Activated CD8-positive, alpha-beta memory T cell treated with anti-CD3 and anti-CD28 coated beads, Interleukin-2, amount 50 U/mL, for 4 hours (primary cell): ENCODE data around the gene PPIL4.
"Not testable (repeated sequence)": the region's sequence is repeated elsewhere in the genome, so short reads cannot be mapped to it uniquely, and the experiment has no call there.

Experiments used
- DNase-seq: peaks from one replicate; pipeline ENCODE4 v3.0.0-alpha.2; 2020

The PPIL4 gene

DNA sequence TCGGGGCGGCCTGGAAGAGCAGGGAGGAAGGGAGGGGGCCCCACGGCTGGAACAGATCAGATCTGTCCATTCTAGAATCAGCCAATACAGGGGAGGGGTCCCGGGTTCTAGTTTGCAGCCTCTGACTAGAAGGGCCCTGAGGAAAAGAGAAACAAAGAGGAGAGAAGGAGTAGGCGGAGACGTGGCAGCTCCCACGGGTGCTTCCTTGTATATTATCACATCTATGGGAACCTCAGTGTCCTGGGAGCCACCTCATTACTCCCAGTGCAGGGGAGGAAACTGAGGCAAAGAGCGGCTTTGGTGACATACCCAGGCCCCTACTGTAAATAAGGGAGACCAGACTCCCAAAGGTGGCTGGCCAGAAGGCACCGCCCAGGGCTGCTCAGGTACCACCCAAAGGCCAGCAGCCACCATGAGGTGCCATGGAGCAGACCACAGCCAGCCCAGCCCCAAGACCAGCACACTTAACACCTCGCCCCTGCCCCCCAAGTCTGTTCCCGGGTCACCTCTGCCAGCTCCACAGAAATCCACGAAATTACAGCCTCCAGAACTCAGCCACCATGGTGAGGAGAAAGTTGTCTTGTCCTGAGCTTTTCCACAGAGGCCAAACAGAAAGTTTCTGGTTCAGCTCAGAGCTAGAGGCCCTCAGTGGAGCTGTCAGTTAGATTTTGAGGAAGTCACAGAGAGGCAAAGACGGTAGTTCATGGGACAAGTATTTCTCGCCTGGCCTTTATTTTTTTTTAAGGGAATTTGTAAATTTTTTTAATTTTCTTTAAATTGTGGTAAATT lies 63.1 kb downstream of the PPIL4 start:
- no peak for DNase-seq

DNA sequence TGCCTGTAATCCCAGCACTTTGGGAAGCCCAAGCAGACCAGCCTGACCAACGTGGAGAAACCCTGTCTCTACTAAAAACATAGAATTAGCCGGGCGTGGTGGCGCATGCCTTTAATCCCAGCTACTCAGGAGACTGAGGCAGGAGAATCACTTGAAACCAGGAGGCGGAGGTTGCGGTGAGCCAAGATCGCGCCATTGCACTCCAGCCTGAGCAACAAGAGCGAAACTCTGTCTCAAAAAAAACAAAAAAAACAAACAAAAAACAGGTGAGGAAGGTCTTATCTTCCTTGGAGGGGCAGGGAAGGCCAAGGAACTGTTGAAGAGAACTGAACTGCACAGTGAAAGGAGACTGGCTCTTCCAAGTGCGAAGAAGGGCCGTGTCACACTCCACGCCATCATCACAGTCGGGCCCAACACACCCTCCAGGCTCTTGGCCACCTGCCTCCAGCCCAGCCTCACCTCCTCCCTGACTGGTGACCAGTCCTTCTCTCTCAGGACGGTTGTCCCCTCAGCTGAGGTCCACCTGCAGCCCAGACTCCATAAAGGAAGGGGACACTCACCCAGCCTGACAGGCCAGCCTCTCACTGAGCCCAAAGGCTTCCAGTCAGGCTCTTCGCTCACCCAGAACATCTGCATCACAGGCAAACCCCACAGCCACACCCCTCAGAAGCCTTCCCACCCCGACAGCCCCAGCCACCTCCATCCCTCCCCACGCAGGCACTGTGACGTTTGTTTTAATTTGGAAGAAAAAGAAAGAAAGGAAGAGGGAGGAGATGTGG lies 65.2 kb downstream of the PPIL4 start:
- peak; percentile 44 for DNase-seq

DNA sequence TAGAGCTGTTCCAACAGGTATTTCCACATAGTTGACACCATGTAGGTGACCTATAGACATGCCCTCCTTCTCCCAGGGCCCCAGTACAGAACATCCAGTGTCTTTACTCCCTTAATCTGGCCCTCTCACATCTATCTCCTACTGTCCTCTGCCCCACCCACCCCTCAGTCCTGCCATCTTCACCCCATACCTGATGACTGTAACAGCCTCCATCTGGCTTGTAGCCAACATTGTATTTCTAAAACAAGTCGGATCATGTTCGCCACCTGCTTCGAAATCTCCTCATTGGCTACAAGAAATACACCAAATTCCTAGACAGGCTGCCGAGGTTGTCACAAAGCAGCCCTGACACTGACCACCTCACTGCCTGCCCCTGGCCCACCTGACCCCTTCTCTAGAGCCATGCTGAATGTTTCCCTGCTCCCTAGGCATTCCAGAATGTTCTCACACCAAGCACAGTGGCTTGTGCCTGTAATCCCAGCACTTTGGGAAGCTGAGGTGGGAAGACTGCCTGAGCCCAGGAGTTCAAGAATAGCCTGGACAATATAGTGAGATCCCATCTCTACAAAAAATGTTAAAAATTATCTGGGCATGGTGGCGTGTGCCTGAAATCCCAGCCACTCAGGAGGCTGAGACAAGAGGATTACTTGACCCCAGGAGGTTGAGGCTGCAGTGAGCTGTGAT lies 67.1 kb downstream of the PPIL4 start:
- DNase-seq: no peak

DNA sequence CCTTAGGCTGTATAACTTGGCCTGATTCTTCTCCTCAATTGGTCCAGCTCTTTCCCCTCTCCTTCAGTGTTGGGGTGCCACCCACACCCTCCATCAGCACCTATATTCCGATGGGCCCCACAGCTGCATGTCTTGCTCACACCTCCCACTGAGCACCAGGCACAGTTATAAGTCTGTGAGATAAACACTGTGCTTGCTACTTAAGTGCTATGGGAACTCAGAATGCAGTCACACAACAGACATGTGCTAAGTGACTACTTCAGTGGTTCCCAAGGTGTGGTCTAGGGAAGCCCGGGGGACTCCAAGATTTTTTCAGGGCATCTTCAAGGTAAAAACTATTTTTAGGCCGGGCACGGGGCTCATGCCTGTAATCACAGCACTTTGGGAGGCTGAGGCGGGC lies 68.3 kb downstream of the PPIL4 start:
- DNase-seq: no peak

DNA sequence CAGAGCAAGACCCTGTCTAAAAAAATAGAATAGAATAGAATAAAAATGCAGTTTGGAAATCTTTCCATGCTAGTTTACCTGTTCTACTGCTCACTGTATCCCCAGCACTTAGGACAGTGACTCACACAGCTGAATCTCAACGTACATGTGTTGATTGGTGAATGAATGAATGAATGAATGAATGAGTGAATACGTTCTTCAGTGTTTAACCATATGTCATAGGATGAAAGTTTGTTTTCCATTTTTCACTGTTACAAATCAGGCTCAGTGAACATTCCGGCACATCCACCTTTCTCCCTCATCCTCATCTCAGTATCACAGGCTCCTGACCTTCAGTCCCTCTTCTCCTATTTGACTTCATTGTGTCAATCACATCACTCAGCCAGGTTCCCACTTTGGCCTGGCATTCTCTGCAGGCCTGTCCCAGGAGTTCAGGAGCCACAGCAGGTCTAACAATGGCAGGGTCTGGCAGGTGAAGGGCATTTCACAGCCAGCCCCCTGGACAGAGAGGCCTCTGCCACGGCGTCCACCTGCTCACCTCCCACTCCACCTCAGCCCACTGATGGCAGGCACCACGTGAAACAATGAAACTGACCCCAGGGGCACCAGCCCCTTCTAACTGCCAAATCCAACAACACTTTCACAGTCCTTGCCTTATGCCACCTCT lies 68.9 kb downstream of the PPIL4 start:
- DNase-seq: no peak

DNA sequence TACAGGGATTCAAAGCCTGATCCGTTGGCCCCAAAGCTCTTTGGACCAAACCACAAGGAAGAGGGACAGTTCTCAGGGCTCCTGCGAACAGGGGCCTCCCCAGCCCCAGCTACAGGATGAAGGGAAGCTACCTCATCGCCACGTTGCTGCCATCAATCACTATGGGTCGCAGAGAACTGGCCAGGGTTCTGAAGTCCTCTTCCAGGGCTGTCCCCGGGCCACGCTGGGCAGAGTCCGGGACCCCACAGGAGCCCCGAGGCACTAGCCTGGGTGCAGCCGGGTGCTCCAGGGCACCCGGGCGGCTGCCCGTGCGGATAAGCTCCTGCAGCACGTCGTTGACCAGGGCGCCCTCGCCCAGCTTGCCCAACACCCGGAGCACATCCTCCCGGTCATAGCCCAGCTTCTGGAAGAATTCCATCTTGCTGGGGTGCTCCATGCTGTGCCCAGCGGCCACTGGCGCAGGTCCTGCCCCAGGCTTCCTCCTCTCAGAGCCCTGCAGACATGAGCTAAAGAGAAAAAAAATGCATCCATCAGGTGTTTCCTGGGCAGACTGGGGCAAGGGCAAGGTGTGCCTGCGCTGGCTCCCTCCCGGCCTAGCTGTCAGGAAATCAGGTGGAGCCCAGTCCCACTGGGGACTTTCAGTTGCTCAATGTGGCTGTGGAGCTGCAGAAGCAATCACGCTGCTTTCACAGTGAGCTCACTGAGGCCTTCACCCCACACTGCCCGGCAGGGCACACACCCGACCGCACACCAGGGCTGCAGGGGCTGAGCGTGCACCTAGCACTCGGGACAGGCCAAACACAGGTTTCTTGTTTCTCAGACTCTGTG lies 71.5 kb downstream of the PPIL4 start:
- no peak for DNase-seq

DNA sequence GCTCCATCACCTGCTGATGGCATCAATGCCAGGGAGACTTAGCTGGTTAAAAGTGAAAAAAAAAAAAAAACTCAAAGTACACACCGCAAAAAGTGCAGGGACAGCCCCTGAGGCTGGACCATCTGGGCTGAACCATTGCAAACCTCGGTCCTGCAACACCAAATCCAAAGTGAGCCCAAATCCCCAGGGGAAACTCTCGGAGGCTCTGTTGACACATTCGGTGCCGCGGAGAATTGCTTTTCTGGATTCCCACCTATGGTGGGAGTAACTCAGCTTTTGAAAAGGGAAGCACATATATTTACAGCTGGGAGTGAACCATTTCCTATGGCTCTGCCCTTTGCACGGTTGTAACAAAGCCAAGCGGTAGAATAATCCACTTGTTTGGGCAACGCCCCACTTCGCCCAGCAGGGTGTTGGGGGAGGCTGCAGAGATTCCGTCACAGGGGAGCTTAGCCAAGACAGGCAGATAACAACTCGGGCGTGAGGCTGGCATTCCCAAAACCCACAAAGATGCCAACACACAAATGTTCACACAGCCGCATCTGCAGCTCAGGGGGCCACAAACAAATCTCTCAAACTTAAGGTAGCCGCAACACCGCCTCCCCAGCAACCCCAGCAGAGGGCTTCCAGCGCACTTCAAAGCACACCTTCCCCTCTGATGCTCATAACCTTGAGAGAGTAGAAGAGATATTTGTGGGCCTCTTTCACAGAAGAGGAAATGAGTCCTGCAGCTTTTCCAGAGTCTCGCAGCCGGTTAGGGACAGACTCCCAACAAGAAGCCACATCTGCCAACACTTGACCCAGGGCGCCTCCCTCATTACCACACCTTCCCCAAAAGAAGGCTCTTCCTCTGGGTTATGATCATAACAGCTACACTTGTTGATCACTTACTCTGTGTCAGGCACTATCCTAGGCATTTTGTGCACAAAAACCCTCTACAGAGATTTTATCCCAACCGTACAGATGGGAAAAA lies 72.5 kb downstream of the PPIL4 start:
- no peak for DNase-seq

DNA sequence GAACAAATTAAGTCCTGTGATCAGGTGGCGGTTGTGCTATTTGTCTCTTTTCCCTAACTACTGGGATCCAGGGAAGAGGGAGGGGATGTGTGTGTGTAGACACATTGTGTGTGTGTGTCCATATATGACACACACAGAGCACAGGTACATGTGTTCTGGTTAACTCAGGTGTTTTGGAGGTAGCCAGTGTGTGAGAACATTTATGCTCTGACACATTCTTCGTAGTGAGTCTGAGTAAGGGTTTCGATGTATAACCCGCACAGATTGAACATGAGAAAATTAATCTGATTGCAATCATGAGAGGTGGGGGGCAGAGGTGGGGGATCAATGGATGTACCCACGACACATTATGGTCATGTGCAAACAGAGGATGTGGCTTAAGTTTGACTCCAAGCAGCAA lies 73.6 kb downstream of the PPIL4 start:
- no peak for DNase-seq

DNA sequence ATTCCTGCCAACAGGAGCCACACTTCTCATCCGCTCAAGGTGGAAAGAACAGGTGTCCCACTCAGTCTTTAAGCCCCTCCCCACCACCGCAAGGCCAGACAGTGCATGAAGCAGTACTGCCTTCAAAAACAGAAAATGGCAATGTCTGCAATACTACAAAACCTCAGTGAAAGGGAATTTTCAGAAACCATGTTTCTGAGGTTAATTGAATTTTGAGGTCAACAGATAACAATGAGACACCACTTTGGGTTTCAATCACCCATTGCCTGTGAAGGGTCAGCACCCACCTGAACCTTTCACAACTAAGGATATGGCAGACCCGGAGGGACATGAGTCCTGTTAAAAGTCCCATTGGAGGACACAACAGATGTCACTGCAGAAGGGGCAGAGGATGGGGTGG lies 74.0 kb downstream of the PPIL4 start:
- no peak for DNase-seq

DNA sequence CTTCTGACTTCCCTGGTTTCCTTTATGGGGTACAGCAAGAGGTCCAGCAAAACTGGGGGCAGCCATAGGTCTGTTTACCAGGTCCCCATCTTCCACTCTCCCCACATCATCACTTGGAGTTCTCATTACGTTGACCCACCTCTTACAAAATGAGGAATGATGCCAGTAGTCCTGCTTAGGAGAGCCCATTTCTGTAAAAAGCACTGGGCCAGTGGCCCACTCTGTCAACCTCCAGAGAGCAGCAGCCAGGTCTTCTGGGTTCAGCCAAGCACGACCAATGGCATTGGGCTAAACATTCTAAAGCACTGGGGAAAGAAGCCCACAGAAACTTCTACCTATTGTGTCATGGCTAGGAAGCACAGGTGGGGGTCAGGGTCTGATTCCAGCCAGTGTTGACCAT lies 74.9 kb downstream of the PPIL4 start:
- no peak for DNase-seq

DNA sequence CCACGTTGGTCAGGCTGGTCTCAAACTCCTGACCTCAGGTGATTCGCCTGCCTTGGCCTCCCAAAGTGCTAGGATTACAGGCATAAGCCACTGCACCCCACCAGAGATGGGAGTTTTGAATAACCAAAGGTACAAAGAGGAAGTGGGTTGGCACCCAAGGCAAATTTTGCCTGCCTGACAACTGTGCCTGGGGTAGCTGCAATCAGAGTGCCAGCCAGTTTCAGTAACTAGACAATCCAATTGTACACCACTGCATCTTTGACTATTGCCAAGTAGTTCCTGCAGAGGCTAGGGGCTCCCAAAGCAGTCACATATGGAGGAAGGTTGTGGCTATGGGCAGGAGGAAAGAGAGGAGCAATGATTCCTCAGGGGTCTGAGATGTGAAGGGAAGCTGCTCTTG lies 77.7 kb downstream of the PPIL4 start:
- DNase-seq: no peak

DNA sequence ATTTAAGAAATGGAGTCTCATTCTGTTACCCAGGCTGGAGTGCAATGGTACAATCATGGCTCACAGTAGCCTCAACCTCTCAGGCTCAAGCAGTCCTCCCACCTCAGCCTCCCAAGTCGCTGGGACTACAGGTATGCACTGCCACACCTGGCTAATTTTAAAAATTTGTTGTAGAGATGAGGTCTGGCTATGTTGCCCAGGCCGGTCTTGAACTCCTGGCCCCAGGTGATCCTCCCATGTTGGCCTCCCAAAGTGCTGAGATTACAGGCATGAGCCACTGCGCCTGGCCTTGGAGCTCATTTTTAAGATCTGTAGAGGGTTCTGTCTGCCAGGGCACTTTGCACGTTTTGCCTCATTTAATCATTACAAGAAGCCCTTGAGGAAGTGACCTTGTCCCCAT lies 78.6 kb downstream of the PPIL4 start:
- DNase-seq: no peak

DNA sequence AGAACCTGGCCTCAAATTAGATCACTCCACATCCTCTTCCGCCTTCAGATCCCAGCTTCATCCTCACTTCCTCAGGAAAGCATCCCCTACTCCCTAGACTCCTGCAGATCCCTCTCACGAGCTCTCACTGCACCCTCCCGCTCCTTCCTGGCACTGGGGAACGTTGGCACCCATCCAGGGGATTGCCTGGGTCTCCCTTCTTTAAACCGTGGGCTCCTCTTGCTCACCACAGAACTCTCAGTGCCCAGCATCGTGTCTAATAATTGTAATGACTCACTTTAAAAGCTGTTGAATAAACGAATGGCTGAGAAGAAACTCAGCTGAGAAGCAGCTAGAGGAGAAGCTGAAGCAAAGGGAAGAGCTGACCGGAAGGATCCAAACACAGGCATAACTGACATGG lies 81.4 kb downstream of the PPIL4 start:
- no peak for DNase-seq

DNA sequence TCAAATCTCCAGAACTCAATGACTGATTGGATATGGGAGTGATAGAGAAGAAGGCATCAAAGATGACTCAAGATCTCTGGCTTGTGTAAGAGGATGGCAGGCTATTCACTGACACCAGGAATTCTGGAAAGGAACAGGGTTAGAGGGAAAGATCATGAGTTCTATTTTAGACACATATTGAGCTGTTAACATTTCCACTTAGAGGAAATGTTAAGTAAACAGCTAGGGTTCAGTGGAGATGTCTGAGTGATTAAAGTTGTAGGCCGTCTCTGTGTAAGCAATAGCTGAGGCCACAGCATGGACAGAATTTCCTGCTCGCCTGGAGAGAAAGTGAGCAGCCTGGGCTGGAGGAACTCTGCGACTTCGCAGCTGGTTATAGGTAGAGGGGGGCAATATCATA lies 82.1 kb downstream of the PPIL4 start:
- no peak for DNase-seq

DNA sequence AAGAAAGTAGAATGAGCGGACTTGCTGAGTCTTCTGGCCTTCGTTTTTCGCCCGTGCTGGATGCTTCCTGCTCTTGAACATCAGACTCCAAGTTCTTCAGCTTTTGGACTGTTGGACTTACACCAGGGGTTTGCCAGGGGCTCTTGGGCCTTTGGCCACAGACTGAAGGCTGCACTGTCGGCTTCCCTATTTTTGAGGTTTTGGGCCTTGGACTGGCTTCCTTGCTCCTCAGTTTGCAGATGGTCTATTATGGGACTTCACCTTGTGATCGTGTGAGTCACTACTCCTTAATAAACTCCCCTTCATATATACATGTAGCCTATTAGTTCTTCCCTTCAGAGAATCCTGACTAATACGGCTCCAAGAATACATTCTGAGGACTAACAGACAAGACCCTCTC lies 83.1 kb downstream of the PPIL4 start:
- DNase-seq: not testable (repeated sequence)

DNA sequence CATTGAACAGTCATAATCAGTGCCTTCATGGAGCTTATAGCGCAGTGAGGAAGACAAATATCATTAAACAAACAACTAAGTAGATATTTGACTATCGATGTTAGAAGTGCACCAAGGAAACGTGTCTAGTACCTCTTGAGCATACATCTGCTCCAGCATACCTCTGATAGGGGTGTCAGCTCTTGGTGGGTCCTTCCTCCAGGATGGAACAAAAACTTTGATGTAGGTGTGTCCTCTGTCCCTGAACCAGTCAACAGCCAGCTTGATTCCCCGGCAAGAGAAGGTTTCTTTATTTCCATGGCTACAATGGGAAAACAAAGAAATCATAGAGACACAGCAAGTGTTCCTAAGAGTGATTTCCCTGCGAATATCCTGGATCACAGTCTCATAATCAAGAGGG lies 84.2 kb downstream of the PPIL4 start:
- DNase-seq: no peak

DNA sequence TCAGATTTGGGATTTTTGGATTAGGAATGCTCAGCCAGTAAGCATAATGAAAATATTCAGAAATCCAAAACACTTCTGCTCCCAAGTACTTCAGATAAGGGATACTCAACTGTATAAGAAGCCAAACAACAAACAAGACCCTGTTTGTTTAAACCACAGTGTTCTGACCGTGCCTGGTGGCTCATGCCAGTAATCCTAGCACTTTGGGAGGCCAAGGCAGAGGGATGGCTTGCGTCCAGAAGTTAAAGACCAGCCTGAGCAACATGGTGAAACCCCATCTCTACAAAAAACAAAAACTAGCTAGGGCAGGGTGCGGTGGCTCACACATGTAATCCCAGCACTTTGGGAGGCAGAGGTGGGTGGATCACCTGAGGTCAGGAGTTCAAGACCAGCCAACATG lies 85.6 kb downstream of the PPIL4 start:
- DNase-seq: not testable (repeated sequence)

DNA sequence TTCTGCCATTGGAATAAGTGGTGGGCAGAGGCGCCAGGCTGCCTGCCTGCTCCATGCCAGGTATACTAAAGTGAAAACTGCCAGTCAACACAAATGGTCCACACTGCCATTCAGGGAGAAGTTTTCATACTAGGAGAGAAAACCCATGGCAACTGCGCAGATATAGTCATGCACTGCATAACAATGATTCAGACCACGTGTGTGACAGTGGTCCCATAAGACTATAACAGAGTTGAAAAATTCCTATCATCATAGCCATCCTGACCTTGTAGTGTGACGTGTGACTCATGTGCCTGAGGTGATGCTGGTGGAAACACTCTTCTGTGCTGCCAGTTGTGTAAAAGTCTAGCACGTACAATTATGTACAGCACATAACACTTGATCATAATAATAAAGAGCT lies 86.1 kb downstream of the PPIL4 start:
- no peak for DNase-seq

DNA sequence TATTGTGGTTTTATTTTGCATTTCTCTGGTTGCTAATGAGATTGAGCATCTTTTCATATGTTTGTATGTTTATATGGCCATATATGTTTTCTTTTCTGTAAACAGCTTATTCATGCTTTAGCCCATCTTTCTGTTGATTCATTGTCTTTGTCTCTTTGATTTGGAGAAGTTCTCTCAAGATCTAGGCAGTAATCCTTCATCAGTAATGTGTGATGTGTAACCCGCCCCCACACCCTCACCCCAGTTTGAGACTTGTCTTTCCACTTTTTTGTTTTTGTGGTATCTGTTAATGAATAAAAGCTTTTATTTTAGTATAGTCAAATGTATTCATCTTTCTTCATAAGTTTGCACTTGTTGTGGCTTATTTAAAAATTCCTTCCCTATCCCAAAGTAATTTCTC lies 87.0 kb downstream of the PPIL4 start:
- no peak for DNase-seq

DNA sequence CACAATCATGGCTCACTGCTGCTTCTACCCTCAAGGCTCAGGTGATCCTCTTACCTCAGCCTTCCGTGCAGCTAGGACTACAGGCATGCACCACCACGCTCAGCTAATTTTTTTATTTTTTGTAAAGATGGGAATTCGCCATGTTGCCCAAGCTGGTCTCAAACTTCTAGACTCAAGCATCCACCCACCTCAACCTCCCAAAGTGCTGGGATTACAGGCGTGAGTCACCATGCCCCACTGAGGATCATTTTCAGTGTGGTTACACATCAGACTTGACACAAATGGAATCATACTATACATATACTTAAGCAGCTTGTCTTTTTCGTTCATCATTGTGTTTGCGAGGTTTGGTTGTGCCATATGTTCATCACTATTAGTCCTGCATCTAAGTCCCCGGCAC lies 87.6 kb downstream of the PPIL4 start:
- DNase-seq: no peak

DNA sequence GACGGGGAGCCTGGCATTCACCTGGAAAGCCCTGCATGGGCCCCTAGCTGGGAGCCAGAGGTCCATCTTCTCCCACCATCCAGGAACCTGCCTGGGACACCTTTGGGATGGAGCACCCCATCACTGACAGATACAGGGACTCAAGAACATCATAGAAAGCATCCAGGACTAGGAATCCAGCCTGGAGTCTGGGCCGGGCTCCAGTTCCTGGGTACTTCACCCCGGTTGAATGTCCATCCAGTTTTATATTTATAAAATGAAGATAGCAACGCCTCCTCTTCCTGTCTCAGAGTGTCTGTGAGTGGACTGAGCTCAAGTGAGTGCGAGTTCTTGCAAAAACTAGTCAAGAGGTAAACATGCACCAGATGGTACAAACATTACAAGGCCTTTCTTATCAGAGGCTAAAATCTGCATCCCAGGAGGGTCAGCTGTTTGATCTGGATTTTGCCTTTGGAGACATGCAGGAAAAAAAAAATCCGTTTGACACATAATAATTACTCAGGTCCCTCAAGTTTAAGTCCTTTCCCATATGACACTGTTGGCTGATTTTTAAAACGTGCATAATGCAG lies 88.4 kb downstream of the PPIL4 start:
- DNase-seq: no peak
